Activated naive CD4-positive, alpha-beta T cell treated with Interleukin-2 at 50 U/mL for 16 hours (primary cell): Measurements from ENCODE around the gene AZI2.

Source experiments
- DNase-seq: peaks from one replicate; pipeline ENCODE4 v3.0.0-alpha.2; 2020

The AZI2 gene, protein sequence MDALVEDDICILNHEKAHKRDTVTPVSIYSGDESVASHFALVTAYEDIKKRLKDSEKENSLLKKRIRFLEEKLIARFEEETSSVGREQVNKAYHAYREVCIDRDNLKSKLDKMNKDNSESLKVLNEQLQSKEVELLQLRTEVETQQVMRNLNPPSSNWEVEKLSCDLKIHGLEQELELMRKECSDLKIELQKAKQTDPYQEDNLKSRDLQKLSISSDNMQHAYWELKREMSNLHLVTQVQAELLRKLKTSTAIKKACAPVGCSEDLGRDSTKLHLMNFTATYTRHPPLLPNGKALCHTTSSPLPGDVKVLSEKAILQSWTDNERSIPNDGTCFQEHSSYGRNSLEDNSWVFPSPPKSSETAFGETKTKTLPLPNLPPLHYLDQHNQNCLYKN

DNA sequence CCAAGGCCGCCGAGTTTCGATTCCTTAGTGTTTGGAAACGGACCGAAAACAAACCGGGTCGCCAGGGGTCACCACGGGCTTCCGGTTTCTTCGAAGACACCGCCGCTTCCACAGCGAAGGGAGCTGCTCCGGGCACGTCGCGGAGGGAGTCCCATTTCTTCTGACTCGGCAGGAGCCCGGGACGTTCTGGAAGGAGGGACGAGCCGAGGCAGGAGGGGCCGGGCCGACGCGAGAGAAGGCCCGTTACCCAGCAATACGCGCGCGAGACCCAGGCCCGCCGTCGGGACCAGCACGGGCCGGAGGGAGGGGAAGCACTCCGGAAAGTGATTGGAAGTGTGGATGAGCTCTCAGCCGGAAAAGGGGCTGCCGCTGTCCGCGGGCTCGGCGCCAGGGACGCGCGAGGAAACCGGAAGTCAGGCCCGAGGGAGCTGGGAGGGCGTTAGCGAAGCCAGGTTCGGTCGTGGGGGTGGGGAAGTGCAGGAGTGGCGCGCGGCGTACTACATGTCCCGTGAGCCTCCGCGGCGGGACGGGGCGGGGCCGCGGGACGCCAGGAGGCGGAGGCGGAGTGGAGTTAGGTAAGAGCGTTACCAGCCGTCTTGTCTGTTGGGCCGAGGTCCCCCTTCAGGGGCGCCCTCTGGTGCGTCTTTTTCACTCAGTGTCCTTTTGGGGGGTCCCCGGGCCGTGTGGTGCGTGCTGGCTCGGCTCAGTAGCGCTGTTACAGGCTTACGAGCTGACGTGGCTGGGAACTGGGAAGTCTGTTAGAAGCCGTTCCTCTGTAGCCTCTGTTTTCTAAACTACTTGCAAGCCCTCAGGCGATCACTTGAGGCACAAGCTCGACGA, at the start of gene AZI2, which contains the start of gene ZCWPW2:
AZI2 (minus strand) TSS at position 196 of the 840 bp plus-strand sequence. CDS start 8,207 bp downstream, outside the sequence.
ZCWPW2 (plus strand) TSS at position 93 of the 840 bp plus-strand sequence. CDS start 64,348 bp downstream, outside the sequence.
- DNase-seq = peak; percentile 93

DNA sequence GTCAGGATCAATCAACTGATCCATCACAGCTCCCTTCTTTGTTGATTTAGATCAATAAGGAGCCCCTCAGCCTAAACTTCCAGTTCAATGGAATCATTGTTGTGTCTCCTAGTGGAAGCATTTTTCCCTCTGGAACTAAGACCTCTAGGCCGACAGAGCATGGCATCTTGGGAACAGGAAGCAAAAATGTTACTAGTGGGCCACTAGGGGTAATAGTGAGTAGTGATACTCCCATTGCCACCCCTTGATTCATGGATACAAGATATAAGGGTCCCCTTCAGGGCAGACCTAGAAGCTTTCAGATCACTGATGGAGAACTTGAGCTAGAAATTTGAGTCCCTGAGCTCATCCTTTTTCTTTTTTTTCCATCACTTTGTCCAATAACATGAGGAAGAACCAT, 40.4 kb upstream of the AZI2 start:
- DNase-seq = no peak

DNA sequence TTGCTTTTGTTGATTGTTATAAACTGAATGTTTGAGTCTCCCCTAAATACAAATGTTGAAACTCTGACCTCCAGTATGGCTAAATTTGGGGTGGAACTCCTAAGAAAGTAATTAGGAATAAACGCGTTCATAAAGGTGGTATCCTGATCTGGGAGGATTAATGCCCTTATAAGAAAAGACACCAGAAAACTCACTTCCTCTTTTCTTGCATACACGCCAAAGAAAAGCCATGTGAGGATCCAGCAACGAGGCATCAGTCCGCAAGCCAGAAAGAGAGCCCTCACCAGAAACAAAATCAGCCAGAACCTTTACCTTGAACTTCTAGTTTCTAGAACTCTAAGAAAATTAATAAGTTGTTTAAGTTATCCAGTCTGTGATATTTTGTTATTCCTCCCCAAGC, 37.4 kb upstream of the AZI2 start:
- no peak for DNase-seq

DNA sequence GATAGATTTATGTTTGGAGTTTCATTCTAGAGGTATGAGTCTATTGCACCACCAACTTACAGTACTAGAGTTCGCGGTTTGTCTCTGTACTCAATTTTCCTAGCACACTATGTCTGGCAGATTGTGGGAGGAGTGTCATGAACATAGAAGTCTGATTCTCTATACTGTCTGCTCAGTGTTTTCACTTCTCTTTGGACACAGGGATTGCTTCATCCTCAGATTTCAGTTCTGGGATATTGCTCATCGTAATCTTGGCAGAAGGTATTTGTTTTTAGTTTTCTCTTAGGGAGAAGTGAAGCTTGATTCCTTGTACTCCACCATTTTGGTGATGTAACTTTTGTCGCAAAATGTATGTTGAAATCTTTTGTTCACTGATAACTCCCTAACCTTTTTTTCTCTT, 27.8 kb upstream of the AZI2 start:
- DNase-seq = no peak

DNA sequence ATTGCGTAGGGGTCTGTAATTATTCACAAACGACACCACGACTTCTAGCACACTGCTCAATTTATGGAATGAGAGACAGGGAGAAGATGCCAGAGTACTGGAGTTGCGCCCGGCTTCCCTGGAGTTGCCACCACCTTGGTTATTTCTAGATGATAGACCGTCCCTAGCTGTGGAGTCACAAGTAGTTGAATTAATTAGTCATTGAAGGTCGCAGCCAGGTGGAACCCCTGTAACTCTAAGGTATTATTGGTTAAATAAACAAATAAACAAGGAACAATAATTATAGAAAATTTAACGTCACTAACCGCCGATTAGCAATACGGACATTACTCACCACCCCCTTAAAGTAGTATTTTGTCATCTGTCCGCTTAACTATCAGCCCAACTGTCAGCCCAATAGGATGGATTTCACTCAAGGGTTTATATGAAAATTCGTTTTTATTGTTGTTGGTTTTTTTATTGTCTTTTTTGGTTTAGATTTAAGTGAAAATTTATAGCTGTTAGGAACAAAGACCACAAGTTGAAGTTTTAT, 911 bp upstream of the AZI2 start:
- no peak for DNase-seq

DNA sequence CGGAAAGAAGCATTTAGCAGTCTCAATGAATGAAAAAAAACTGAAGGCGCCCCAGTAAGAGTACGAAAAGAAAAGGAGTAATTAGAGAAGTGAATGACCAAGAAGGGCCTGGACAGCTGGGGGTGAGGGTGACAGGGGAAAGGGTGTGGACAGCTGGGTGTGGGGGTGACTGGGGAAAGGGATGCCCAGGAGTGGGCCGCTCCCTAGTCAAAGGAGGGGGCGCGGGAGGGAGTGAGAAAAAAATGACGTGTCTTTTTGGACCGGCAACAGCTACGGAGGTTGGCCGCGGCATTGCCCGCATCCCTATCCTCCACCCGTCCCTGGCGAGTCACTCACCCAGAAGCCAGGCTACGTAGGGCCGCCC, 377 bp downstream of the AZI2 start:
- no peak for DNase-seq

DNA sequence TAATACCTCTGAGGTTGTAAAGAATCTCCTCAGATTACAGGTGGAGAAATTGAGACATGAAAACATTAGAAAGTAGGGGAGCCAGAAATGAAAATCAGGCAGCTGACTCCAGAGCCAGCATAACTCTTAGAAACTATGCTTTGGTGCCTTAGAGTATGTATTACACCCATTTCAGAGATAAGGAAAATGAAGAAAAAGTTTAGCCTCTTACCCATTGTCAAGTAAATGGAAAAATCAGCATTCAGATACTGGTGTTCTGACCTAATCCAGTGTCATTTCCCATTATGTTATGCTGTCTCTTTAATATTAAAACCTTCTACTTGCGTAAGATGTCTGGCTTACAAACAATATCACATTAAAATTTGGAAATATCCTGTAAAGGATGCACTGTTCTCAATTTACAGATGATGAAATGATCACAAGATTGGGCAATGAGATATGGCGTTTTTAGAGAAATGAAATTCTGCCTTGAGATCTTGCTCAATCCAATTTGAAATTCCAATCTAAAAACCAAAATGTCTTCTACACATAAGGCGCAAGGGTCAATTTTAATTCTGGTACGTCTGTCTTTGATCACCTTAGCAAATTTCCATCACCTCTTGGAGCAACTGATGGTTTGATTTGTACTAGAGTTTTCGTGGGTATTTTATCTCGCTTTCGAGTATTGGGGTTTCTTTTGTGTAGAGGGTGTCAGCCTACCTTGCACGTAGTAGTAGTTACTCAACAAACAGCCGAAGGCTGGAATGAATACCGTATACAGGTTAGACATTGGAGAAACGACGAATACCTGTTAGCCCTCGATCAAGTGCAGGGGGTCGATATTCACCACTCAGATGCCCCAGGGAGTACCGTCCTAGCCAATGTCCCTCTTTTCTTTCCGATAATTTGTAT, 1.0 kb downstream of the AZI2 start:
- no peak for DNase-seq

DNA sequence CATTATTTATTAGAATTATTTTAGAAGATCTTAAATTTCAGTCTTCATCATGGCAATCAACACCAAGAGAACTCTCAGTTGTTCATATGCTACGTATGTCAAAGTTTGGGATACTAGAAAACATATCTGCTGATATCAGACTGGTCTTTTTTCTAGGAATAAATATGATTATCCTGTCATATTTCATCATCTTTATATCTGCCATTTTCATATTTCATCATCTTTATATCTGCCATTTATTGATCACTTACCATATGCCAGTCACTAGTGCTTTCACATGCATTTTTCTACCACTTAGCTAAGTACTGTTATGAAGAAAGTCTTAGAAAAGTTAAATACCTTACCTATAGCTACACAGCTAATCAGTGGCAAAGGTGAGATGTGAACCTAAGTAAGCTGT, 2.9 kb downstream of the AZI2 start:
- no peak for DNase-seq

DNA sequence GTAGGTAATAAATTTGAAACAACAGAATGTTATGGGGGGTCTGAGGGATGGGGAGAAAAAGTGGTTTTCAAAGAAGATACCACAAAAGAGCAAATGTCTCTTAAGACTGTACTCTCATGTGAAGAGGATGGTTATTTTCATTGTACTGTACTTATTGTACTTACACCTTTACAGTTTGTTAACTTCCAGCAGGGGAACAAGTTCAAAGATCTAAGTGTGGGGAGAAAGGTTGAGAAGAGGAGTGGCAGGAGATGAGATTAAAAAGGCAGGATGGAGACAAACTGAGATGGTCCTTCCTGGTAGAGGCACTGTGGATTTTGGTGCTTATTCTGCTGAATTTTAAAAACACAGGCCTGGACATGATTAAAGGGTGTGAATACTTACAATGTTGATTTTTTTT, 5.5 kb downstream of the AZI2 start:
- DNase-seq = no peak

DNA sequence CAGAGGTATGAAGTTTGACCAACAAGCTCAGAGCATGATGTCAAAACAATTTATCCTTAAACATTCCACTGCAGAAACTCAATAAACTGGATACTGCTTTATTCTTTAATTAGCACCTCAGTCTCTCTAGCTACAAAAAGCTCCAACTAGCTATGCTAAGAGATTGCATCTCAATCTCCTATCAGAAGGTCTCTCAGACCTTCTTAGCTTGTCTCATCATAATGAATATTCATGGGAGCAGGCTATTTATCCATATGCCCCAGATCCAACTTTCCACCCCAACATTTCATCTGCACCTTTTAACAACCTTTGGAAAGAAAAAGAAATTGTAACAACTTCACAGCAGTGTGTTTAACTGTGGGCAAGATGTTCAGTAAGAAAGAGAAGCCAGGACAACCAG, 11.4 kb downstream of the AZI2 start:
- no peak for DNase-seq

DNA sequence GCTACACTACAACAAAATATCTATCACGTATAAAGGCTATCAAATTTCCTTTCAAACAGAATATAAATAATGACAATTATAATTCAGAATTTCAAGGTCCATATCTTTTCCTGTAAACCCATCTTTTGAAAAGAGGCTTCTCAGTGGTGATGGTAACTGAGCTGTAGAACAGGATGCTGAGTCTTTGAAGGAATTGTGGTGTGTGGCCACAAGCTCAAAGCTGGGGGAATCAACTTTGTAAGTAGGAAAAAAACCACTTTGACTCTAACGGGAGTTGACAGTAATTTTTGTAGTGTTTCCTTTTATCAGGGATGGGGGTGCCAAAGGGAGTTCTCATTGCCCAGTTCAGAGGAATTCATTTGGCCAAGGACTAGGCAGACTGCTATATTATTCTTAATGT, 13.4 kb downstream of the AZI2 start:
- DNase-seq = no peak

DNA sequence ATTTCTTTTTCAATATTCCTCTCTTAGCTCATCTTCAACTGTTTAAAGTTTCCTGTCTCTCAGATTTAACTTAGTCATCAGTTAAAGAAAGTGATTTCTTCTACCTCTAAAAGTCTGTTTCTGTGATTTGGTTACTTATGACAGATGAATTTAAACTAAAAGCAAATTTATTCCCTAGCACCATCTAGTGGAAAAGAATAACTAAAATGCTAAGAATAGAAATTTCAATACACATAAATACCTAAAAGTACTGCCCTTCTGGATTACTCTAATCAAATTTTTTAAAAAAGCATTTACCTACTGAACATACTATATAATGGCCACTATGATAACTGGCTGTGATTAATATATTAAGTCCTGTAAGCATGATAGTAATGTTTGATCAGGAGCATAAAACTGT, 14.1 kb downstream of the AZI2 start:
- DNase-seq = no peak

DNA sequence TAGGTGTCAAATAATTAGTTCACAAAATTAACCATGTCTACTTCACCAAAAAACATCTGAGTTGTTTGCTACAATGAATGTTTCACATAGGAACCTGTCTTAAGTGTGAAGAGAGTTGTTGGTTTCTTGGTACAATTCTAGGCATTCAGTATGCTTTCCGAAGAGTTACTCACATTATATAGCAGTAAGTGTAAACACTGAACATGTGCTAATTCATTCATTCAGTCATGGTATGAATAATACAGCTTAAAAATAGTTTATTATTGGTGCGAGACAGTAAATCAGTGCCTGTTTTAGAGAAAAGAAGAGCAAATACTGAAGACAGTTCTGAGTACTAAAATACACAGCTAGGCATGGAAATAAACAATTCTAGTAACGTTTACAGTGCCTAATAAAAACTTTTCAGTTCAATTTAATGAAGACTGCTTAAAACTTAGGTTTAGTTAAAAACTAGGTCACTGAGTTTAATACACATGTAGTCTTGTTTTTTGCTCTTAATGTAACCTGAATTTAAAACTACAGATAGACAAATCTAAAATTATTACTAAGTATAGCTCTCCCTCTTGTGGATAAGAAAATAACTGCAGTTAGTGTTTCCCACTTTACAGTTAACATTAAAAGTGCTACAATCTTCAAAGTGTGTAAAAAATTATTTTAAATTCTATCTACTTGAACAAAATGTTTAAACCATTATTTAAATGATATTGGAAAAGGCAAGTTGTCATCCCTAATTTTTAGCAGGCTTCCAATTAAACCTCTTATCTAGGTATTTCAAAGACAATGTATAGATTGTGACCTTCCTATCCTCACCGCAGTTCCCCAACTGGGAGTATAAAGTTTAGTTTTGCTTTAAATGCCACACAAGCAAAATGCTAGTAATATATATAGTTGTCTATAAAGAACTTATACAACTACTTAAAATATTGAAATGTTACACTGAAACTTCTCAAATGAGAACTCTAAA, 20.2 kb downstream of the AZI2 start:
- no peak for DNase-seq

DNA sequence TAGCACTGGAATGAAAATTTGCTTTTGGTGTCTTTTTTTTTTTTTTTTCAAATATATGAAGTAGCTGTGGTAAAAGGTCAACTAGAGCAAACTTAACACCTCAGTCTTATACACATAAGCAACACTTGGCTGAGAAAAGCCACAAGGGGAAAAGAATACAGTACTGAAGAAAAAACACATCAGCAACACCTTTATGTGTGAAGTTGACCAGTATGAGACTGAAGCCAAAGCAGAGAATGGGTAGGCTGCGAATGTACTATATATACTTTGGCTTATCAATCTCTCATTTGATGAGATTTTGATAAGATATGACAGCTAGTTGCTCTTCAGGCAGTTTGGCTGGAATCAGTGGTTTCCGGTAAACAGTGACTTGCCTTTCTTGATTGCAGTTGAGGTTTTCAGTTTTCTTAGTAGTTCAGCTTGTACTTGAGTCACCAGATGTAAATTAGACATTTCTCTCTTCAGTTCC, 22.1 kb downstream of the AZI2 start:
- peak; percentile 43 for DNase-seq

DNA sequence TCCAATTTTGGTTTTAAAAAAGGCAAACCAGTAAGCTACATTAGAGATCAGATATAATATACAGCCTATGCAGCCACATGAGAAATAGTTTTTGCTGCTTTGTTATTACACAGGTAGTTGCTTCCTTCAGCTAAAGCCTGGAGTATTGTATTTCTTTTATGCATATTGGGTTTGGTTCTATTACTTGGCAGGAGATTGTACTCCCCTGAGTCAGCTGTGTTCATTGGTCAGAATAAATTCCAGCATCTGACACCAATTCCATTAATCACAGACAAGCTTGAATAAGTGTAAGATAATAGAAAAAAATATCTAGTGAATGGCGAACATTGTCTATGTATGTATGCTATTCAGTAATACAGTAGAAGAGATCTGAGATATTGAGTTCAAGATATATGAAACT, 26.2 kb downstream of the AZI2 start:
- no peak for DNase-seq

DNA sequence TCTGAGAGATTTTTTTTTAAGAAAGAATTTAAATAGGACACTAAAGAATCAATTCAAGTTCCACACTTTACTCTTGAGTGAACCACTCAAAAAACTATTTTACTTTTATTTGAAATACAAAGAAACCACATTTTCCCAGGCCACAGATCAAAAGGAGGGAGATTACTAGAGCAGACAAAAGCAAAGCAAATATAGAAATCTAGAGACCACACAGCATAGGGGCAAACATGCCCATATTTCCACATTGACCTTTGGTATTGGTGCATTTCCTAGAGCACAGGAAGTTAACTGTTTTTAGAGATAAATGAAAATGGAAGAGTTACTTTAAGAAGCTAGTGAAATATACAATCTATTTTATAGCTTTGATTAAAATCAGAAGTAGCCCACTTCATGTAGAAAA, 27.6 kb downstream of the AZI2 start:
- no peak for DNase-seq

DNA sequence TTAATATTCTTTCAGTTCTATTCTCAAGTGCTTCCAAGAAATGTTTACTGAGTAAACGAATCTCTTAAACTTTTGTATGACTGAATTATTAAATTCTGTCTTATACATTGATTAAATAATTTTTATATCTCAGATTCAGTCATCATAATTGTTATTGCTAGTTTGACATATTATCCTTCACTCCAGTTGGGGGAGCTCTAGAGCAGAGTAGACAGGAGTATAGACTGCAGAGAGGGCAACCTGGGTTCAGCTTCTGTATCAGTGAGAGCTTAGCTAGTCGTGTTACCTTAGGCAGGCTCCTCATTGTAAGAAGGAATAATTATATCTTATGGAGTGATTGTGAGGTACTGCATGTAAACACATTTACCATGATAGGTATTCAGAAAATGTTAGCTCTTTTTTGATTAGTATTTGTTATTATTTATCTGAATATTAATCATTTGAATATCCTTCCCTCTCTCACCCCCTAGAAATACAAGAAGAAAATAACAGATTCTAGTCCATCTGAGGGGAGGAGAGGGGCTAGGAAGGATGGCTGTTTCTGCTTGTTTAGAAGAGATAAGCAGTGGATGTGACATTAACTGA, 31.1 kb downstream of the AZI2 start:
- peak; percentile 9 for DNase-seq

DNA sequence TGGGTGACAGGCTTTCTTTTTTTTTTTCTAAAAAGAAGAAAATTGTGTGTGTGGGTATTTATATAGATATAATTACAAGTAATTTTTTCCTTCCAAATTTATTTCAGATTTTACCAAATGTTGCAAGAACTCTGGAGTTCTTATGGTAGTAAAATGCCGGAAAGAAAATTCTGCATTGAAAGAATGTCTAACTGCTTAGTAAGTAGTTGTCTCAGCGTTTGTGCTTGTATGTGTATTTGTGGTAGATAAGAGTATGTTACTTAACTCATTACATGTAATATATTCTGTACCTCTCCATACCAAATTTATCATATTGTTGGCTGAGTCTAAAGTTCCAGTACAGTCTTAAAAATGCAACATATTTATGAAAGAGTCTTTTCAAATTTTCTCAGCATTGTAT, 32.4 kb downstream of the AZI2 start:
- no peak for DNase-seq

DNA sequence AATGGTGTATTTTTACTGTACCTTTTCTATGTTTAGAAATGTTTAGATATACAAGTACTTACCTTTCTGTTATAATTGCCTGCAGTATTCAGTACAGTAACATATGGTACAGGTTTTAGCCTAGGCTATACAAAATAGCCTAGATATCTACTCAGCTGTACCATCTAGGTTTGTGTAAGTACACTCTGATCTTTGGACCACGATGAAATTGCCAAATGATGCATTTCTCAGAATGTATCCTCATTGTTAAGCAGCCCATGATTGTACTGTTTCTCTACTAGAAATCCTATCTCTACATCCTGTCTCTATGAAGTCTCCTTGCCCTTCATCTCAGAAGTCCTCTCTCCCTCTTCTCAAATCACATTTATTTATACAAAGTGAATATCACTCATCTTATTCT, 32.9 kb downstream of the AZI2 start:
- no peak for DNase-seq

DNA sequence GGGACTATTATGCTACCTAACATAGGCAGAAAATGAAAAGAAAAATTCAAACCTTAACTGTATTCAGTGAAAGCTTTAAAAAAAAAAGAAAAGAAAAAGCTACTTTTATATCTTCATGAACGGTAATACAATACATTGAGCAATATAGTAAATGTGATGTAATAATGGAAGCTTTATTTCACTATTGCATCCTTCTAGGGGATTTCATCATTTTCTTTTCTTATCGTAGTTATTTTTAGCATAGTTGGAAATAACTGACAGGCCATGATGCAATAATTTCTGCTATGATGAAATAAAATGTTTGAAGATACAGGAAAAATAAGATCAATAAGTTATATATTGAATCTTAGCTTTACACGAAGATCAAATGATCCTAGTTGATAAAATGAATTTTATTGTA, 40.4 kb downstream of the AZI2 start:
- no peak for DNase-seq

DNA sequence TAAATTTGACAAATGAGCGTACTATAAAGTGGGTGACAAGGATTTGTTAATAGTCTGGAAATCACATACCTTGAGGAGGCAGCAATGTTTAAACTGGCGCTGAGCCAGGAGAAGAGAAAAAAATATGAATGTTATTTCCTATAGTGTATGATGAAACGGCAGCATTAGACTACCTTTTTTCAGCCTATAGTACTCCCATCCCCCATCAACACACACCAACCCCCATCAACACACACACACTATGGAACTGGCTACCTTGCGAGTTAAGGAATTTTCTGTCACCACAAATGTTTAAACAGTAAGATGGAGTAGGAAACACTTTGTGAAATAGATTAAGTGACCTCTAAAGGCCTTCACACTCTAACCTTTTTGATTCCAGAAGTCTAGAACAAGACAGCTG, 46.9 kb downstream of the AZI2 start:
- no peak for DNase-seq
